H9 (cell line): Measurements from ENCODE around the gene PGPEP1. TPM values are rescaled to one million over a fixed set of nuclear protein-coding genes. Genes with fewer than 3 reads are reported as not detected.

ENCODE experiments used
- DNase-seq: peaks from one replicate; pipeline ENCODE4 v3.0.0-alpha.2; 2017
- H2AFZ ChIP-seq: one replicate; pipeline ENCODE4 v1.6.1; 2013; ENCODE audit warnings: mild to moderate bottlenecking, low read length, control low read depth, moderate library complexity
- H2AK5ac ChIP-seq: 2 replicates; pipeline ENCODE4 v1.6.1; 2013; ENCODE audit warnings: low read length, control low read depth, mixed read lengths; ENCODE audit not compliant: insufficient read length
- H2BK120ac ChIP-seq: one replicate; pipeline ENCODE4 v1.6.1; 2013; ENCODE audit warnings: low read depth, mild to moderate bottlenecking, low read length, control low read depth, inconsistent platforms; ENCODE audit not compliant: poor library complexity, severe bottlenecking
- H2BK12ac ChIP-seq: 2 replicates; pipeline ENCODE4 v1.6.1; 2013; ENCODE audit warnings: low read length, control low read depth, mixed read lengths, low read depth; ENCODE audit not compliant: insufficient read length
- H2BK15ac ChIP-seq: 2 replicates; pipeline ENCODE4 v1.6.1; 2013; ENCODE audit warnings: low read depth, low read length, control low read depth
- H2BK20ac ChIP-seq: one replicate; pipeline ENCODE4 v1.6.1; 2013; ENCODE audit warnings: low read depth, mild to moderate bottlenecking, low read length, control low read depth, inconsistent platforms; ENCODE audit not compliant: poor library complexity, severe bottlenecking
- H2BK5ac ChIP-seq: 2 replicates; pipeline ENCODE4 v1.6.1; 2013; ENCODE audit warnings: low read length, control low read depth, mixed read lengths; ENCODE audit not compliant: insufficient read length
- H3K14ac ChIP-seq: 2 replicates; pipeline ENCODE4 v1.6.1; 2013; ENCODE audit warnings: low read length, control low read depth; ENCODE audit not compliant: insufficient read depth
- H3K18ac ChIP-seq: 2 replicates; pipeline ENCODE4 v1.6.1; 2013; ENCODE audit warnings: low read depth, mild to moderate bottlenecking, mixed read lengths, low read length, control low read depth; ENCODE audit not compliant: insufficient read length
- H3K23ac ChIP-seq: 2 replicates; pipeline ENCODE4 v1.6.1; 2013; ENCODE audit warnings: low read length, control low read depth, mixed read lengths, low read depth; ENCODE audit not compliant: insufficient read length
- H3K23me2 ChIP-seq: 2 replicates; pipeline ENCODE4 v1.6.1; 2013; ENCODE audit warnings: low read depth, mild to moderate bottlenecking, mixed read lengths, low read length, control low read depth; ENCODE audit not compliant: insufficient read length, poor library complexity, severe bottlenecking
- H3K27ac ChIP-seq: 2 replicates; pipeline ENCODE4 v1.5.1; 2013; ENCODE audit warnings: low read length, control low read depth, mixed read lengths, low read depth; ENCODE audit not compliant: insufficient read length
- H3K27me3 ChIP-seq: 2 replicates; pipeline ENCODE4 v1.6.1; 2013; ENCODE audit warnings: low read length, control low read depth, inconsistent platforms; ENCODE audit not compliant: insufficient read depth
- H3K4ac ChIP-seq: 2 replicates; pipeline ENCODE4 v1.6.1; 2013; ENCODE audit warnings: low read depth, mild to moderate bottlenecking, control low read depth, inconsistent platforms, low read length, moderate library complexity
- H3K4me1 ChIP-seq: 2 replicates; pipeline ENCODE4 v1.6.1; 2013; ENCODE audit warnings: low read length, control low read depth, inconsistent platforms; ENCODE audit not compliant: insufficient read depth
- H3K4me2 ChIP-seq: 2 replicates; pipeline ENCODE4 v1.6.1; 2013; ENCODE audit warnings: low read length, control low read depth, mixed read lengths; ENCODE audit not compliant: insufficient read length, insufficient read depth
- H3K56ac ChIP-seq: 2 replicates; pipeline ENCODE4 v1.6.1; 2013; ENCODE audit warnings: low read depth, mild to moderate bottlenecking, mixed read lengths, low read length, control low read depth; ENCODE audit not compliant: insufficient read length
- H3K79me1 ChIP-seq: 2 replicates; pipeline ENCODE4 v1.6.1; 2013; ENCODE audit warnings: low read depth, mild to moderate bottlenecking, moderate library complexity, low read length, control low read depth, inconsistent platforms; ENCODE audit not compliant: insufficient read depth, poor library complexity, severe bottlenecking
- H3K79me2 ChIP-seq: 2 replicates; pipeline ENCODE4 v1.6.1; 2013; ENCODE audit warnings: low read length, control low read depth, inconsistent platforms; ENCODE audit not compliant: insufficient read depth
- H3K9ac ChIP-seq: 2 replicates; pipeline ENCODE4 v1.6.1; 2013; ENCODE audit warnings: low read length, control low read depth, mixed read lengths; ENCODE audit not compliant: insufficient read length; ENCODE audit errors: extremely low read depth
- H3K9me3 ChIP-seq: one replicate; pipeline ENCODE4 v1.6.1; 2013; ENCODE audit warnings: low read depth, low read length, inconsistent platforms; ENCODE audit not compliant: control insufficient read depth
- H3T11ph ChIP-seq: one replicate; pipeline ENCODE4 v1.6.1; 2013; ENCODE audit warnings: mild to moderate bottlenecking, low read length, control low read depth, inconsistent platforms
- H4K20me1 ChIP-seq: one replicate; pipeline ENCODE4 v1.6.1; 2013; ENCODE audit not compliant: control insufficient read depth, insufficient read length, insufficient read depth
- H4K5ac ChIP-seq: 2 replicates; pipeline ENCODE4 v1.6.1; 2013; ENCODE audit warnings: low read depth, mild to moderate bottlenecking, mixed read lengths, low read length, control low read depth; ENCODE audit not compliant: insufficient read length
- H4K8ac ChIP-seq: replicated peaks from 2 replicates; pipeline ENCODE4 v1.6.1; 2013; ENCODE audit warnings: low read length, control low read depth, mixed read lengths, low read depth; ENCODE audit not compliant: insufficient read length
- H4K91ac ChIP-seq: 2 replicates; pipeline ENCODE4 v1.6.1; 2013; ENCODE audit warnings: low read depth, mild to moderate bottlenecking, moderate library complexity, mixed read lengths, low read length, control low read depth; ENCODE audit not compliant: insufficient read length
- H3K27ac Mint-ChIP-seq, 3 experiments: 2 replicates in 2 of 3; 3 replicates in 1 of 3; pipeline ENCODE4 v1.8.0; 2020 to 2021; ENCODE audit warnings: mixed read lengths in 3 of 3, mild to moderate bottlenecking in 1 of 3, moderate library complexity in 1 of 3
- H3K27me3 Mint-ChIP-seq: 2 replicates; pipeline ENCODE4 v1.8.0; 2021; ENCODE audit warnings: low read depth, mild to moderate bottlenecking, moderate library complexity, mixed read lengths
- H3K36me3 Mint-ChIP-seq, 3 experiments: 2 replicates in 2 of 3; 3 replicates in 1 of 3; pipeline ENCODE4 v1.8.0; 2020 to 2021; ENCODE audit warnings: low read depth in 3 of 3, mixed read lengths in 3 of 3; ENCODE audit not compliant: insufficient read depth in 1 of 3
- H3K4me1 Mint-ChIP-seq, 2 experiments: 2 replicates each; pipeline ENCODE4 v1.8.0; 2020; ENCODE audit warnings: mixed read lengths in 2 of 2
- H3K4me3 Mint-ChIP-seq, 2 experiments: 2 replicates in 1 of 2; 3 replicates in 1 of 2; pipeline ENCODE4 v1.8.0; 2020 to 2021; ENCODE audit warnings: mild to moderate bottlenecking in 2 of 2, mixed read lengths in 2 of 2, moderate library complexity in 1 of 2
- H3K9me3 Mint-ChIP-seq, 2 experiments: 2 replicates in 1 of 2; 3 replicates in 1 of 2; pipeline ENCODE4 v1.8.0; 2020; ENCODE audit warnings: mild to moderate bottlenecking in 2 of 2, mixed read lengths in 2 of 2, moderate library complexity in 1 of 2
- CTCF ChIP-seq: fragments of 200-600 bp; sonication (generic); conservative IDR thresholded peaks from 3 replicates; pipeline ENCODE4 v1.8.0; 2021; ENCODE audit warnings: antibody characterized with exemption, mild to moderate bottlenecking
- WGBS: extraction: QIAGEN DNeasy Blood & Tissue Kit; methylation state at CpG from one replicate; pipeline ENCODE4 v1.1.7; 2013; ENCODE audit warnings: missing lambda C conversion rate, low lambda C conversion rate, mixed read lengths; ENCODE audit not compliant: insufficient read length; ENCODE audit errors: extremely low coverage; 5-methylcytosine and 5-hydroxymethylcytosine counted together
- total RNA-seq: library from RNA; stranded (reverse); gene quantifications from 2 replicates; pipeline ENCODE4 v1.2.1, GENCODE V29; 2021

The PGPEP1 gene
- total RNA-seq, 1 experiment from 2014 or later: 64.8 TPM

DNA sequence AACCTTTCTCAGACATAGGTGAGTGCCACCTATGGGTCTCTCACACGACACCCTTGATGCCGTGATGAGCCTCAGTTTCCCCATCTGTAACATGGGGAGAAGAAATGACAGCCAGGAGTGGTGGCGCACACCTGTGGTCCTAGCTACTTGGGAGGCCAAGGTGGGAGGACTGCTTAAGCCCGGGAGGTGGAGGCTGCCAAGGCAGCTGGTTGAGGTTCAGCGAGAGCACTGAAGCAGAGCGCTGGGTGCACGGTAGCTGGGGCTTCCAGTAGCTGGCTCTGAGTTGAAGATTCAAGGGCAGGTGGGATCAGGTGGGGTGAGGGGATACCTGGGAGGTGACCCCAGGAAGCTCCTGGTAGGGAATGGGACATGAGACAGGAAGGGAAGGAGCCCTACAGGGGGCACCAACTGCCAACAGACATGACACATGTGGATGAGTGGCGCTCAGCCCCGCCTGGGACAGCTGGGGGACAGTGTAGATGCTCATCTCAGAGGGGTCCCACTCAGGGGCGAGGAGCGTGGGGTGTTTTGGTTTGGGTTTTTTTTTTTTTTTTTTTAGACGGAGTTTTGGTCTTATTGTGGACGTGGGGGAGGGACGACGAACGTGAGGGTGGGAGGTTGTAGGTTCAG lies 72.3 kb downstream of the PGPEP1 start:
- H2AFZ ChIP-seq: no peak overlapping the region
- H4K8ac ChIP-seq: no peak overlapping the region
- no peak for DNase-seq
- H3K23ac ChIP-seq: no peak overlapping the region
- Mint-ChIP-seq H3K4me3 (peak overlapping the region in 1 of 2 experiments; percentile 54; a peak in 1 of 5 replicates), H3K27me3 (peaks cover 41% of the 10 kb centered on the region), H3K9me3 (no peaks in the 10 kb centered on the region), H3K4me1 (peaks cover 14 to 26% of the 10 kb centered on the region in 2 experiments), H3K27ac (no peak overlapping the region), H3K36me3 (no peaks in the 10 kb centered on the region)
- H3K56ac ChIP-seq: no peak overlapping the region
- H4K91ac ChIP-seq: no peak overlapping the region
- no peak overlapping the region for H2BK20ac ChIP-seq
- no peaks in the 10 kb centered on the region for H3K79me2 ChIP-seq
- H2BK5ac ChIP-seq: no peak overlapping the region
- no peak overlapping the region; the same call in 1 of the 2 replicates for H3K14ac ChIP-seq
- no peak overlapping the region for H3K9ac ChIP-seq
- H4K20me1 ChIP-seq: no peaks in the 10 kb centered on the region
- no peak overlapping the region for H3K18ac ChIP-seq
- no peak overlapping the region for H2BK15ac ChIP-seq
- no peak overlapping the region for H3K4ac ChIP-seq
- H3K79me1 ChIP-seq: no peaks in the 10 kb centered on the region
- H3K27ac ChIP-seq: no peak overlapping the region
- no peaks in the 10 kb centered on the region for H3K27me3 ChIP-seq
- H2BK12ac ChIP-seq: no peak overlapping the region
- no peaks in the 10 kb centered on the region; the same call in 1 of the 2 replicates for H3K4me1 ChIP-seq
- WGBS: no CpG with 5 or more reads among the region's 16 CpGs
- H3T11ph ChIP-seq: no peak overlapping the region
- H2BK120ac ChIP-seq: no peak overlapping the region
- H3K4me2 ChIP-seq: no peak overlapping the region
- no peak overlapping the region for H2AK5ac ChIP-seq
- H3K23me2 ChIP-seq: peaks cover 12% of the 10 kb centered on the region
- no peak; the same call in 2 of the 3 replicates for TF ChIP-seq CTCF
- no peaks in the 10 kb centered on the region for H3K9me3 ChIP-seq
- H4K5ac ChIP-seq: no peak overlapping the region
